Breast epithelium (tissue), 4 donors: ENCODE data around the gene TENT5A. TPM values are rescaled to one million over a fixed set of nuclear protein-coding genes. Genes with fewer than 3 reads are reported as not detected.

Experiments
- DNase-seq, 2 donors: peaks; one replicate each; pipeline ENCODE4 v3.0.0-alpha.2; 2019; ENCODE audit warnings: low spot score in 2 of 2
- H3K27ac ChIP-seq, 2 donors: fragments of 200-600 bp; sonication (generic) in 1 of 2; one replicate each; pipeline ENCODE4 v1.5.1; 2016 to 2019; ENCODE audit warnings: mild to moderate bottlenecking in 1 of 2
- H3K27me3 ChIP-seq, 2 donors: fragments of 200-600 bp; sonication (generic) in 1 of 2; one replicate each; pipeline versions ENCODE4 v1.5.1 to v1.6.0; 2017 to 2019; ENCODE audit warnings: control low read depth in 1 of 2, mild to moderate bottlenecking in 1 of 2
- H3K36me3 ChIP-seq: fragments of 200-600 bp; one replicate; pipeline ENCODE4 v1.5.1; 2019
- H3K4me1 ChIP-seq, 2 donors: fragments of 200-600 bp; sonication (generic); one replicate each; pipeline ENCODE4 v1.5.1; 2016 to 2019; ENCODE audit warnings: control low read depth in 1 of 2
- H3K4me3 ChIP-seq, 3 donors: fragments of 200-600 bp; sonication (generic); 1 replicate in 2 of 3; 2 replicates in 1 of 3; pipeline ENCODE4 v1.5.1; 2016 to 2019; ENCODE audit warnings: mild to moderate bottlenecking in 3 of 3, moderate library complexity in 2 of 3
- H3K9me3 ChIP-seq, 2 donors: fragments of 200-600 bp; sonication (generic) in 1 of 2; one replicate each; pipeline ENCODE4 v1.5.1; 2016 to 2019; ENCODE audit warnings: control low read depth in 1 of 2
- POLR2A ChIP-seq: fragments of 450-650 bp; IDR thresholded peaks from one replicate; pipeline ENCODE4 v1.6.1; 2016; ENCODE audit warnings: antibody characterized with exemption, mild to moderate bottlenecking, moderate library complexity
- POLR2AphosphoS5 ChIP-seq, 3 donors: sonication (generic); formaldehyde crosslinking; IDR thresholded peaks; one replicate each; pipeline ENCODE4 v1.6.1; 2017; ENCODE audit warnings: antibody characterized with exemption in 3 of 3
- intact Hi-C: fragments of 100-400 bp; cut with DNase I; formaldehyde crosslinking; loops from one replicate; pipeline ENCODE4 v1.15.1; 2023; ENCODE audit warnings: low total_unique reads
- total RNA-seq, 3 donors: library from RNA; depleted of rRNA; stranded (reverse); fragments of >200 nt; gene quantifications; one replicate each; pipeline ENCODE4 v1.1.0, GENCODE V29; 2016
- TF ChIP-seq, protein P1 (sequence below), 3 donors: fragments of 450-650 bp; IDR thresholded peaks; one replicate each; pipeline ENCODE4 v1.5.1; 2016 to 2017; ENCODE audit warnings: antibody characterized with exemption in 3 of 3, mild to moderate bottlenecking in 3 of 3, moderate library complexity in 3 of 3

TENT5A gene
- total RNA-seq, 3 donors from 2014 or later = 24.3 to 42.4 (median 25.9) TPM

GRCh38 chr6:81759782-81760181 lies 7.3 kb upstream of the TENT5A start:
- H3K36me3 ChIP-seq = no peaks in the 10 kb centered on the region
- intact Hi-C loops = no loop called here

GRCh38 chr6:81758221-81758620 lies 5.7 kb upstream of the TENT5A start:
- no peaks in the 10 kb centered on the region for H3K27me3 ChIP-seq
- no peaks in the 10 kb centered on the region for H3K9me3 ChIP-seq
- intact Hi-C loops = no loop called here
- TF ChIP-seq, protein P1, sequence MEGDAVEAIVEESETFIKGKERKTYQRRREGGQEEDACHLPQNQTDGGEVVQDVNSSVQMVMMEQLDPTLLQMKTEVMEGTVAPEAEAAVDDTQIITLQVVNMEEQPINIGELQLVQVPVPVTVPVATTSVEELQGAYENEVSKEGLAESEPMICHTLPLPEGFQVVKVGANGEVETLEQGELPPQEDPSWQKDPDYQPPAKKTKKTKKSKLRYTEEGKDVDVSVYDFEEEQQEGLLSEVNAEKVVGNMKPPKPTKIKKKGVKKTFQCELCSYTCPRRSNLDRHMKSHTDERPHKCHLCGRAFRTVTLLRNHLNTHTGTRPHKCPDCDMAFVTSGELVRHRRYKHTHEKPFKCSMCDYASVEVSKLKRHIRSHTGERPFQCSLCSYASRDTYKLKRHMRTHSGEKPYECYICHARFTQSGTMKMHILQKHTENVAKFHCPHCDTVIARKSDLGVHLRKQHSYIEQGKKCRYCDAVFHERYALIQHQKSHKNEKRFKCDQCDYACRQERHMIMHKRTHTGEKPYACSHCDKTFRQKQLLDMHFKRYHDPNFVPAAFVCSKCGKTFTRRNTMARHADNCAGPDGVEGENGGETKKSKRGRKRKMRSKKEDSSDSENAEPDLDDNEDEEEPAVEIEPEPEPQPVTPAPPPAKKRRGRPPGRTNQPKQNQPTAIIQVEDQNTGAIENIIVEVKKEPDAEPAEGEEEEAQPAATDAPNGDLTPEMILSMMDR (IDR thresholded peaks at IDR 0.05) = no peak
- TF ChIP-seq POLR2AphosphoS5 (IDR thresholded peaks at IDR 0.05) = no peak
- no peak for TF ChIP-seq POLR2A
- no peak for DNase-seq
- no peak overlapping the region for H3K27ac ChIP-seq
- no peaks in the 10 kb centered on the region for H3K36me3 ChIP-seq
- H3K4me3 ChIP-seq = no peak overlapping the region
- no peaks in the 10 kb centered on the region for H3K4me1 ChIP-seq

More at GRCh38 chr6:81759782-81760181, 7.3 kb upstream of the TENT5A start:
- H3K27me3 ChIP-seq = no peaks in the 10 kb centered on the region
- DNase-seq = no peak
- no peak for TF ChIP-seq POLR2AphosphoS5 (IDR thresholded peaks at IDR 0.05)
- TF ChIP-seq, protein P1 (IDR thresholded peaks at IDR 0.05) = no peak
- TF ChIP-seq POLR2A = no peak
- H3K9me3 ChIP-seq = no peaks in the 10 kb centered on the region
- H3K4me1 ChIP-seq = no peaks in the 10 kb centered on the region
- no peak overlapping the region for H3K4me3 ChIP-seq
- H3K27ac ChIP-seq = no peak overlapping the region

GRCh38 chr6:81756690-81757089 lies 4.2 kb upstream of the TENT5A start:
- H3K27me3 ChIP-seq = no peaks in the 10 kb centered on the region
- no peak overlapping the region for H3K4me3 ChIP-seq
- intact Hi-C loops = no loop called here
- H3K9me3 ChIP-seq = no peaks in the 10 kb centered on the region
- no peak overlapping the region for H3K27ac ChIP-seq
- no peaks in the 10 kb centered on the region for H3K36me3 ChIP-seq
- no peak for DNase-seq
- TF ChIP-seq POLR2AphosphoS5 (IDR thresholded peaks at IDR 0.05) (no peak), POLR2A (no peak)
- TF ChIP-seq, protein P1 (IDR thresholded peaks at IDR 0.05) = no peak
- H3K4me1 ChIP-seq = no peaks in the 10 kb centered on the region

- H3K4me1 ChIP-seq = no peaks in the 10 kb centered on the region
- no peak for DNase-seq
- no peak overlapping the region for H3K27ac ChIP-seq
- H3K4me3 ChIP-seq = no peak overlapping the region
- intact Hi-C loops = no loop called here
- TF ChIP-seq POLR2A (no peak), POLR2AphosphoS5 (IDR thresholded peaks at IDR 0.05) (no peak)
- TF ChIP-seq, protein P1 (IDR thresholded peaks at IDR 0.05) = no peak
- no peaks in the 10 kb centered on the region for H3K36me3 ChIP-seq
- H3K27me3 ChIP-seq = no peaks in the 10 kb centered on the region
- H3K9me3 ChIP-seq = no peaks in the 10 kb centered on the region
Observed at GRCh38 chr6:81755551-81755950, 3.1 kb upstream of the TENT5A start.

DNA sequence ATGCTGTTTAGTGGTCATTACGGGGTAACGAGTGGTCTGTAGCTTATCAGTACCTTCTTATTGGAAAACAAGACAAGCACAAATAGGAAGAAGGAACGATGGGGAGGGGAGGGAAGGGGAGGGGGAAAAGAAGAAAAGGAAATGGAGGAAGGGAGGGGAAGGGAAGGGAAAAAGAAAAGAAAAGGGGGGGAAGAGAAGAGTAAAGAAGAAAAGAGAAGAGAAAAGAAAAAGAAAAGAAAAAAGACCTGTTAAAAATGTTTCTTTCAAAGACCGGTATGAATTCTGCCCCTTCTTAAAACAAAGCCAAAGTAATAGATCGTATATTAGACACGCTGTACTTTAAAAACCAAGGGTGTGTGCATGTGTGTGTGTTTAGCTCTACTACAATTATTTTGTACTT lies 2.4 kb upstream of the TENT5A start:
- TF ChIP-seq POLR2A (no peak), POLR2AphosphoS5 (IDR thresholded peaks at IDR 0.05) (no peak)
- TF ChIP-seq, protein P1 (IDR thresholded peaks at IDR 0.05) = no peak
- DNase-seq = no peak

More for the DNA sequence above, 2.4 kb upstream of the TENT5A start:
- Histone ChIP-seq H3K36me3 (no peaks in the 10 kb centered on the region), H3K4me1 (no peaks in the 10 kb centered on the region), H3K27me3 (no peaks in the 10 kb centered on the region), H3K27ac (no peak overlapping the region), H3K9me3 (no peaks in the 10 kb centered on the region), H3K4me3 (no peak overlapping the region)
- intact Hi-C loops = no loop called here
